Measurements from ENCODE around the gene MEST. TPM values are rescaled to one million over a fixed set of nuclear protein-coding genes. Genes with fewer than 3 reads are reported as not detected.

The MEST gene
- total and polyA plus RNA-seq, 2 donors from 2014 or later = 23.6 to 31.0 TPM

GRCh38 chr7:130486114-130486953 is 5.6 kb upstream of the MEST start:
- no peaks in the 10 kb centered on the region for H3K9me3 ChIP-seq (ENCODE audit: control insufficient read depth in 2 of 3, insufficient read depth in 1 of 3, low read length in 3 of 3)
- DNase-seq = peak; percentile 64 to 92 (median 71)
- H3K36me3 ChIP-seq (ENCODE audit: control insufficient read depth in 2 of 3, insufficient read depth in 3 of 3, low read length in 3 of 3) = no peaks in the 10 kb centered on the region
- no peaks in the 10 kb centered on the region for H3K27me3 ChIP-seq (ENCODE audit: control insufficient read depth, insufficient read depth, low read length)
- TF ChIP-seq CTCF (IDR thresholded peaks at IDR 0.05; ENCODE audit: borderline replicate concordance, extremely low read depth, insufficient read depth) = peak; percentile 60
- peak overlapping the region in 1 of 3 donors; percentile 9 for H3K9ac ChIP-seq (ENCODE audit: low read length in 3 of 3)
- no peak for FAIRE-seq
- intact Hi-C loops (cut with DNase I) = no loop called here
- peak overlapping the region; percentile 34 to 44 (median 40) for H3K4me3 ChIP-seq (ENCODE audit: low read length in 3 of 3)
- peaks cover 11 to 19% (median 16%) of the 10 kb centered on the region in 3 donors for H3K4me1 ChIP-seq (ENCODE audit: control insufficient read depth in 2 of 3, insufficient read depth in 2 of 3, low read depth in 1 of 3, low read length in 3 of 3)
- peak overlapping the region; percentile 2 to 43 for H3K27ac ChIP-seq (ENCODE audit: low read depth in 2 of 2, low read length in 2 of 2)

- peak overlapping the region; percentile 1 to 40 (median 15) for H3K4me3 ChIP-seq (ENCODE audit: low read length in 3 of 3)
- TF ChIP-seq CTCF (IDR thresholded peaks at IDR 0.05; ENCODE audit: borderline replicate concordance, extremely low read depth, insufficient read depth) = no peak
- intact Hi-C loops (cut with DNase I) = no loop called here
- H3K27ac ChIP-seq (ENCODE audit: low read depth in 2 of 2, low read length in 2 of 2) = peak overlapping the region in 1 of 2 donors; percentile 43
- FAIRE-seq (no peak), DNase-seq (peak in 2 of 5 donors; percentile 73 to 77)
- no peaks in the 10 kb centered on the region for H3K27me3 ChIP-seq (ENCODE audit: control insufficient read depth, insufficient read depth, low read length)
- no peaks in the 10 kb centered on the region for H3K36me3 ChIP-seq (ENCODE audit: control insufficient read depth in 2 of 3, insufficient read depth in 3 of 3, low read length in 3 of 3)
- H3K9me3 ChIP-seq (ENCODE audit: control insufficient read depth in 2 of 3, insufficient read depth in 1 of 3, low read length in 3 of 3) = no peaks in the 10 kb centered on the region
- H3K9ac ChIP-seq (ENCODE audit: low read length in 3 of 3) = peak overlapping the region in 1 of 3 donors; percentile 9
- peaks cover 11 to 20% (median 19%) of the 10 kb centered on the region in 3 donors for H3K4me1 ChIP-seq (ENCODE audit: control insufficient read depth in 2 of 3, insufficient read depth in 2 of 3, low read depth in 1 of 3, low read length in 3 of 3)
Observed at GRCh38 chr7:130486954-130487436, 4.9 kb upstream of the MEST start.

GRCh38 chr7:130488392-130489139 is 3.3 kb upstream of the MEST start:
- intact Hi-C loops (cut with DNase I) = no loop called here
- Histone ChIP-seq H3K27me3 (ENCODE audit: control insufficient read depth, insufficient read depth, low read length) (no peaks in the 10 kb centered on the region), H3K36me3 (ENCODE audit: control insufficient read depth in 2 of 3, insufficient read depth in 3 of 3, low read length in 3 of 3) (no peaks in the 10 kb centered on the region), H3K27ac (ENCODE audit: low read depth in 2 of 2, low read length in 2 of 2) (peak overlapping the region in 1 of 2 donors; percentile 32), H3K9me3 (ENCODE audit: control insufficient read depth in 2 of 3, insufficient read depth in 1 of 3, low read length in 3 of 3) (no peaks in the 10 kb centered on the region), H3K4me3 (ENCODE audit: low read length in 3 of 3) (peak overlapping the region in 1 of 3 donors; percentile 5), H3K9ac (ENCODE audit: low read length in 3 of 3) (no peak overlapping the region), H3K4me1 (ENCODE audit: control insufficient read depth in 2 of 3, insufficient read depth in 2 of 3, low read depth in 1 of 3, low read length in 3 of 3) (peaks cover 11 to 20% (median 17%) of the 10 kb centered on the region in 3 donors)
- no peak for TF ChIP-seq CTCF (IDR thresholded peaks at IDR 0.05; ENCODE audit: borderline replicate concordance, extremely low read depth, insufficient read depth)
- peak in 1 of 5 donors; percentile 43 for DNase-seq
- FAIRE-seq = no peak

All from kidney (tissue), 14 donors.